GM23338 (cell line): ENCODE results near the gene CPLX3. TPM values are rescaled to one million over a fixed set of nuclear protein-coding genes. Genes with fewer than 3 reads are reported as not detected.

ENCODE experiments used
- ATAC-seq: fragments of 200-7000 bp; cut with Tn5 transposase; 3 replicates; pipeline ENCODE4 v1.9.1; 2020
- DNase-seq: peaks from one replicate; pipeline ENCODE4 v3.0.0-alpha.2; 2015; ENCODE audit warnings: low spot score
- H2AFZ ChIP-seq: fragments of 200-600 bp; sonication (generic); 2 replicates; pipeline ENCODE4 v1.8.0; 2016; ENCODE audit warnings: antibody characterized with exemption, mild to moderate bottlenecking, moderate library complexity
- H3F3A ChIP-seq: fragments of 200-600 bp; sonication (generic); replicated peaks from 2 replicates; pipeline ENCODE4 v1.8.0; 2017; ENCODE audit warnings: antibody characterized with exemption, mixed run types, low read depth
- H3K27ac ChIP-seq: fragments of 200-600 bp; sonication (generic); 2 replicates; pipeline ENCODE4 v1.6.1; 2016; ENCODE audit warnings: low read depth
- H3K27me3 ChIP-seq: fragments of 200-600 bp; sonication (generic); 2 replicates; pipeline ENCODE4 v1.8.0; 2016; ENCODE audit warnings: mild to moderate bottlenecking, mixed run types, moderate library complexity; ENCODE audit not compliant: insufficient read depth
- H3K36me3 ChIP-seq: fragments of 200-600 bp; sonication (generic); 2 replicates; pipeline ENCODE4 v1.8.0; 2016; ENCODE audit warnings: mild to moderate bottlenecking; ENCODE audit not compliant: insufficient read depth
- H3K4me1 ChIP-seq: fragments of 200-600 bp; sonication (generic); 2 replicates; pipeline ENCODE4 v1.8.0; 2016; ENCODE audit warnings: mild to moderate bottlenecking, moderate library complexity; ENCODE audit not compliant: insufficient read depth
- H3K4me2 ChIP-seq: fragments of 200-600 bp; sonication (generic); 2 replicates; pipeline ENCODE4 v1.7.1; 2017; ENCODE audit warnings: mixed run types
- H3K4me3 ChIP-seq: fragments of 200-600 bp; sonication (generic); 2 replicates; pipeline ENCODE4 v1.6.1; 2016; ENCODE audit warnings: mixed run types
- H3K79me2 ChIP-seq: fragments of 200-600 bp; sonication (generic); replicated peaks from 2 replicates; pipeline ENCODE4 v1.8.0; 2017; ENCODE audit warnings: mild to moderate bottlenecking; ENCODE audit not compliant: insufficient read depth
- H3K9me2 ChIP-seq: fragments of 200-600 bp; sonication (generic); 2 replicates; pipeline ENCODE4 v1.8.0; 2017; ENCODE audit not compliant: insufficient read depth
- H4K20me1 ChIP-seq: fragments of 200-600 bp; sonication (generic); replicated peaks from 2 replicates; pipeline ENCODE4 v1.8.0; 2017; ENCODE audit warnings: mild to moderate bottlenecking; ENCODE audit not compliant: insufficient read depth
- H3K27ac Mint-ChIP-seq: 2 replicates; pipeline ENCODE4 v1.8.0; 2020; ENCODE audit warnings: inconsistent platforms, mild to moderate bottlenecking, moderate library complexity, mixed read lengths
- H3K27me3 Mint-ChIP-seq: 3 replicates; pipeline ENCODE4 v1.8.0; 2022; ENCODE audit warnings: low read depth, mild to moderate bottlenecking, moderate library complexity, mixed read lengths, inconsistent platforms; ENCODE audit not compliant: insufficient read depth, poor library complexity
- H3K36me3 Mint-ChIP-seq: 3 replicates; pipeline ENCODE4 v1.8.0; 2021; ENCODE audit warnings: low read depth, mild to moderate bottlenecking, inconsistent platforms, moderate library complexity, mixed read lengths
- H3K4me1 Mint-ChIP-seq: 3 replicates; pipeline ENCODE4 v1.8.0; 2020; ENCODE audit warnings: mild to moderate bottlenecking, inconsistent platforms, mixed read lengths
- H3K4me3 Mint-ChIP-seq: 3 replicates; pipeline ENCODE4 v1.8.0; 2021; ENCODE audit warnings: moderate library complexity, mild to moderate bottlenecking, inconsistent platforms, mixed read lengths
- H3K9me3 Mint-ChIP-seq: 3 replicates; pipeline ENCODE4 v1.8.0; 2020; ENCODE audit warnings: moderate library complexity, mild to moderate bottlenecking, inconsistent platforms, mixed read lengths
- EZH2 ChIP-seq: fragments of 200-600 bp; sonication (generic); IDR thresholded peaks from one replicate; pipeline ENCODE4 v1.8.0; 2017; ENCODE audit warnings: antibody characterized with exemption, mild to moderate bottlenecking, low read depth; ENCODE audit not compliant: unreplicated experiment
- JUNB ChIP-seq: IDR thresholded peaks from one replicate; pipeline ENCODE4 v1.6.1; 2016; ENCODE audit warnings: antibody characterized with exemption; ENCODE audit not compliant: unreplicated experiment
- NANOG ChIP-seq: IDR thresholded peaks from 2 replicates; pipeline ENCODE4 v1.6.1; 2016; ENCODE audit warnings: antibody characterized with exemption, borderline replicate concordance
- POLR2AphosphoS5 ChIP-seq: IDR thresholded peaks from 2 replicates; pipeline ENCODE4 v1.6.1; 2016; ENCODE audit warnings: antibody characterized with exemption, low read depth
- STAT1 ChIP-seq: IDR thresholded peaks from one replicate; pipeline ENCODE4 v1.6.1; 2016; ENCODE audit warnings: antibody characterized with exemption; ENCODE audit not compliant: unreplicated experiment
- ZNF114 ChIP-seq: fragments of 250-450 bp; sonication (Bioruptor Pico); IDR thresholded peaks from 2 replicates; pipeline ENCODE4 v1.5.0; 2020; ENCODE audit warnings: mild to moderate bottlenecking, moderate library complexity
- ZNF331 ChIP-seq: fragments of 250-450 bp; sonication (Bioruptor Pico); IDR thresholded peaks from 2 replicates; pipeline ENCODE4 v1.5.0; 2020; ENCODE audit warnings: low read depth, mild to moderate bottlenecking, moderate library complexity
- polyA plus RNA-seq: library from polyadenylated mRNA; unstranded; fragments of >200 nt; fragmentation: Nextera tagmentation; extraction: Ambion mirVana; gene quantifications from 2 replicates; pipeline ENCODE4 v1.2.1, GENCODE V29; 2016
- total RNA-seq: library from RNA; depleted of rRNA; stranded (reverse); fragments of >200 nt; shearing (Covaris generic); gene quantifications from 2 replicates; pipeline ENCODE4 v1.2.3, GENCODE V29; 2014
- TF ChIP-seq, protein P1 (sequence below): fragments of 250-450 bp; sonication (Bioruptor Pico); IDR thresholded peaks from 2 replicates; pipeline ENCODE4 v1.5.0; 2020; ENCODE audit warnings: mild to moderate bottlenecking, moderate library complexity
- TF ChIP-seq, protein P2 (sequence below), 2 experiments: fragments of 200-600 bp in 1 of 2; sonication (generic) in 1 of 2; conservative IDR thresholded peaks; 2 replicates each; pipeline versions ENCODE4 v1.5.1 to v1.6.1; 2016 to 2017; ENCODE audit warnings: antibody characterized with exemption in 2 of 2, low read depth in 2 of 2, mild to moderate bottlenecking in 2 of 2, moderate library complexity in 1 of 2
- TF ChIP-seq, protein P3 (sequence below): IDR thresholded peaks from one replicate; pipeline ENCODE4 v1.6.1; 2018; ENCODE audit warnings: antibody characterized with exemption; ENCODE audit not compliant: unreplicated experiment
- TF ChIP-seq, protein P4 (sequence below): IDR thresholded peaks from 2 replicates; pipeline ENCODE4 v1.6.1; 2016; ENCODE audit warnings: antibody characterized with exemption

Gene CPLX3
- total and polyA plus RNA-seq, 2 experiments from 2014 or later, result 0.66 TPM; not detected in 1

DNA sequence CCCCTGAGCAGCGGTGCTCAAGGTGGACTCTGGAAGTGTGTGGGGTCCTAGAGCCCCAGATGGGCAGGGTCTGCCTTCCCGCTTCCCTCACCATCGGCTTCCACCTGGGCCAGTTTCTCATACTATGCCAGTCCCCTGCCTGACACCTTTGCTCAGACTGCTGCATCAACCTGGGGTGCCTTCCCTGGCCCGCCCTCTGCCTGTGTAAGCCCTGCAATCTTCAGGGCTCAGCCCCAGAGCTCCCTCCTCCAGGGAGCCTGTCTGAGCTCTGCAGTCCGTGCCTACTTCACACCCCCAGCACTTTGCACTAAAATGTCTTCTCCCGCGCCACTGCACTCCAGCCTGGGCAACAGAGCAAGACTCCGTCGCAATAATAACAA, 31.5 kb upstream of the CPLX3 start (continued):
- TF ChIP-seq, protein P1, sequence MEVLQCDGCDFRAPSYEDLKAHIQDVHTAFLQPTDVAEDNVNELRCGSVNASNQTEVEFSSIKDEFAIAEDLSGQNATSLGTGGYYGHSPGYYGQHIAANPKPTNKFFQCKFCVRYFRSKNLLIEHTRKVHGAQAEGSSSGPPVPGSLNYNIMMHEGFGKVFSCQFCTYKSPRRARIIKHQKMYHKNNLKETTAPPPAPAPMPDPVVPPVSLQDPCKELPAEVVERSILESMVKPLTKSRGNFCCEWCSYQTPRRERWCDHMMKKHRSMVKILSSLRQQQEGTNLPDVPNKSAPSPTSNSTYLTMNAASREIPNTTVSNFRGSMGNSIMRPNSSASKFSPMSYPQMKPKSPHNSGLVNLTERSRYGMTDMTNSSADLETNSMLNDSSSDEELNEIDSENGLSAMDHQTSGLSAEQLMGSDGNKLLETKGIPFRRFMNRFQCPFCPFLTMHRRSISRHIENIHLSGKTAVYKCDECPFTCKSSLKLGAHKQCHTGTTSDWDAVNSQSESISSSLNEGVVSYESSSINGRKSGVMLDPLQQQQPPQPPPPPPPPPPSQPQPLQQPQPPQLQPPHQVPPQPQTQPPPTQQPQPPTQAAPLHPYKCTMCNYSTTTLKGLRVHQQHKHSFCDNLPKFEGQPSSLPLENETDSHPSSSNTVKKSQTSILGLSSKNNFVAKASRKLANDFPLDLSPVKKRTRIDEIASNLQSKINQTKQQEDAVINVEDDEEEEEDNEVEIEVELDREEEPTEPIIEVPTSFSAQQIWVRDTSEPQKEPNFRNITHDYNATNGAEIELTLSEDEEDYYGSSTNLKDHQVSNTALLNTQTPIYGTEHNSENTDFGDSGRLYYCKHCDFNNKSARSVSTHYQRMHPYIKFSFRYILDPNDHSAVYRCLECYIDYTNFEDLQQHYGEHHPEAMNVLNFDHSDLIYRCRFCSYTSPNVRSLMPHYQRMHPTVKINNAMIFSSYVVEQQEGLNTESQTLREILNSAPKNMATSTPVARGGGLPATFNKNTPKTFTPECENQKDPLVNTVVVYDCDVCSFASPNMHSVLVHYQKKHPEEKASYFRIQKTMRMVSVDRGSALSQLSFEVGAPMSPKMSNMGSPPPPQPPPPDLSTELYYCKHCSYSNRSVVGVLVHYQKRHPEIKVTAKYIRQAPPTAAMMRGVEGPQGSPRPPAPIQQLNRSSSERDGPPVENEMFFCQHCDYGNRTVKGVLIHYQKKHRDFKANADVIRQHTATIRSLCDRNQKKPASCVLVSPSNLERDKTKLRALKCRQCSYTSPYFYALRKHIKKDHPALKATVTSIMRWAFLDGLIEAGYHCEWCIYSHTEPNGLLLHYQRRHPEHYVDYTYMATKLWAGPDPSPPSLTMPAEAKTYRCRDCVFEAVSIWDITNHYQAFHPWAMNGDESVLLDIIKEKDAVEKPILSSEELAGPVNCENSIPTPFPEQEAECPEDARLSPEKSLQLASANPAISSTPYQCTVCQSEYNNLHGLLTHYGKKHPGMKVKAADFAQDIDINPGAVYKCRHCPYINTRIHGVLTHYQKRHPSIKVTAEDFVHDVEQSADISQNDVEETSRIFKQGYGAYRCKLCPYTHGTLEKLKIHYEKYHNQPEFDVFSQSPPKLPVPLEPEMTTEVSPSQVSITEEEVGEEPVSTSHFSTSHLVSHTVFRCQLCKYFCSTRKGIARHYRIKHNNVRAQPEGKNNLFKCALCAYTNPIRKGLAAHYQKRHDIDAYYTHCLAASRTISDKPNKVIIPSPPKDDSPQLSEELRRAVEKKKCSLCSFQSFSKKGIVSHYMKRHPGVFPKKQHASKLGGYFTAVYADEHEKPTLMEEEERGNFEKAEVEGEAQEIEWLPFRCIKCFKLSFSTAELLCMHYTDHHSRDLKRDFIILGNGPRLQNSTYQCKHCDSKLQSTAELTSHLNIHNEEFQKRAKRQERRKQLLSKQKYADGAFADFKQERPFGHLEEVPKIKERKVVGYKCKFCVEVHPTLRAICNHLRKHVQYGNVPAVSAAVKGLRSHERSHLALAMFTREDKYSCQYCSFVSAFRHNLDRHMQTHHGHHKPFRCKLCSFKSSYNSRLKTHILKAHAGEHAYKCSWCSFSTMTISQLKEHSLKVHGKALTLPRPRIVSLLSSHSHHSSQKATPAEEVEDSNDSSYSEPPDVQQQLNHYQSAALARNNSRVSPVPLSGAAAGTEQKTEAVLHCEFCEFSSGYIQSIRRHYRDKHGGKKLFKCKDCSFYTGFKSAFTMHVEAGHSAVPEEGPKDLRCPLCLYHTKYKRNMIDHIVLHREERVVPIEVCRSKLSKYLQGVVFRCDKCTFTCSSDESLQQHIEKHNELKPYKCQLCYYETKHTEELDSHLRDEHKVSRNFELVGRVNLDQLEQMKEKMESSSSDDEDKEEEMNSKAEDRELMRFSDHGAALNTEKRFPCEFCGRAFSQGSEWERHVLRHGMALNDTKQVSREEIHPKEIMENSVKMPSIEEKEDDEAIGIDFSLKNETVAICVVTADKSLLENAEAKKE, result no peak
- TF ChIP-seq ZNF331 (CRISPR knock-in tag) (no peak), ZNF114 (CRISPR knock-in tag) (no peak), STAT1 (no peak), EZH2 (no peak)

DNA sequence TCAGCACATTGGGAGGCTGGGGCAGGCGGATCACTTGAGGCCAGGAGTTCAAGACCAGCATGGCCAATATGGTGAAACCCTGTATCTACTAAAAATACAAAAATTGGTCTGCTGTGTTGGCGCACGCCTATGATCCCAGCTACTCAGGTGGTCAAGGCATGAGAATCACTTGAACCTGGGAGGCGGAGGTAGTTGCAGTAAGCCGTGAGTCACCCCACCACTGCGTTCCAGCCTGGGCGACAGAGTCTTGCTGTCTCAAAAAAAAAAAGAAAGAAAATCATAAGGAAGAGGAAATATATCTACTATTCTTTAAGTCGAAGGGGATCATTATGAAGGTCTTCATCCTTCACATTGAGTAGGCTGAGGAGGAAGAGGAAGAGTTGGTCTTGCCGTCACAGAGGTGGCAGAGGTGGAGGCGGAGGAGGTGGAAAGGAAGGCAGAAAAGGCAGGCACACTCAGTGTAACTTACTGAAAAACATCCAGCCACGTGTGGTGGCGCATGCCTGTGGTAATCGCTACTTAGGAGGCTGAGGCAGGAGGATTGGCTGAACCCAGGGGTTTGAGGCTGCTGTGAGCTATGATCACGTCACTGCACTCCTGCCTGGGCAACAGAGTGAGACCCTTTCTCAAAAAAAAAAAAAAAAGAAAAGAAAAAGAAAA, 30.3 kb upstream of the CPLX3 start:
- Mint-ChIP-seq H3K4me3 (no peak overlapping the region), H3K9me3 (no peaks in the 10 kb centered on the region), H3K36me3 (0 out of 3 replicates have a peak, but pooled peaks cover 2% of the 10 kb centered on the region), H3K4me1 (peaks cover 14% of the 10 kb centered on the region), H3K27ac (no peak overlapping the region), H3K27me3 (peaks cover 10% of the 10 kb centered on the region)
- peaks cover 3% of the 10 kb centered on the region; the same call in 1 of the 2 replicates for H3K4me1 ChIP-seq
- H3K27me3 ChIP-seq, result no peaks in the 10 kb centered on the region
- H3K9me2 ChIP-seq, result no peaks in the 10 kb centered on the region
- peaks cover 19% of the 10 kb centered on the region for H4K20me1 ChIP-seq
- H3K27ac ChIP-seq, result no peak overlapping the region
- H3K36me3 ChIP-seq, result no peaks in the 10 kb centered on the region; the same call in 1 of the 2 replicates
- no peak for ATAC-seq
- peaks cover 6% of the 10 kb centered on the region; the same call in 1 of the 2 replicates for H3K79me2 ChIP-seq
- no peak overlapping the region for H3K4me3 ChIP-seq
- no peak overlapping the region for H3K4me2 ChIP-seq
- no peaks in the 10 kb centered on the region for H3F3A ChIP-seq
- DNase-seq, result no peak
- no peak overlapping the region for H2AFZ ChIP-seq
- TF ChIP-seq, protein P2, sequence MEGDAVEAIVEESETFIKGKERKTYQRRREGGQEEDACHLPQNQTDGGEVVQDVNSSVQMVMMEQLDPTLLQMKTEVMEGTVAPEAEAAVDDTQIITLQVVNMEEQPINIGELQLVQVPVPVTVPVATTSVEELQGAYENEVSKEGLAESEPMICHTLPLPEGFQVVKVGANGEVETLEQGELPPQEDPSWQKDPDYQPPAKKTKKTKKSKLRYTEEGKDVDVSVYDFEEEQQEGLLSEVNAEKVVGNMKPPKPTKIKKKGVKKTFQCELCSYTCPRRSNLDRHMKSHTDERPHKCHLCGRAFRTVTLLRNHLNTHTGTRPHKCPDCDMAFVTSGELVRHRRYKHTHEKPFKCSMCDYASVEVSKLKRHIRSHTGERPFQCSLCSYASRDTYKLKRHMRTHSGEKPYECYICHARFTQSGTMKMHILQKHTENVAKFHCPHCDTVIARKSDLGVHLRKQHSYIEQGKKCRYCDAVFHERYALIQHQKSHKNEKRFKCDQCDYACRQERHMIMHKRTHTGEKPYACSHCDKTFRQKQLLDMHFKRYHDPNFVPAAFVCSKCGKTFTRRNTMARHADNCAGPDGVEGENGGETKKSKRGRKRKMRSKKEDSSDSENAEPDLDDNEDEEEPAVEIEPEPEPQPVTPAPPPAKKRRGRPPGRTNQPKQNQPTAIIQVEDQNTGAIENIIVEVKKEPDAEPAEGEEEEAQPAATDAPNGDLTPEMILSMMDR (conservative IDR thresholded peaks at IDR 0.05; ENCODE audit: low read depth in 2 of 2), result no peak
- TF ChIP-seq JUNB (no peak), NANOG (no peak), POLR2AphosphoS5 (no peak)
- TF ChIP-seq, protein P3, sequence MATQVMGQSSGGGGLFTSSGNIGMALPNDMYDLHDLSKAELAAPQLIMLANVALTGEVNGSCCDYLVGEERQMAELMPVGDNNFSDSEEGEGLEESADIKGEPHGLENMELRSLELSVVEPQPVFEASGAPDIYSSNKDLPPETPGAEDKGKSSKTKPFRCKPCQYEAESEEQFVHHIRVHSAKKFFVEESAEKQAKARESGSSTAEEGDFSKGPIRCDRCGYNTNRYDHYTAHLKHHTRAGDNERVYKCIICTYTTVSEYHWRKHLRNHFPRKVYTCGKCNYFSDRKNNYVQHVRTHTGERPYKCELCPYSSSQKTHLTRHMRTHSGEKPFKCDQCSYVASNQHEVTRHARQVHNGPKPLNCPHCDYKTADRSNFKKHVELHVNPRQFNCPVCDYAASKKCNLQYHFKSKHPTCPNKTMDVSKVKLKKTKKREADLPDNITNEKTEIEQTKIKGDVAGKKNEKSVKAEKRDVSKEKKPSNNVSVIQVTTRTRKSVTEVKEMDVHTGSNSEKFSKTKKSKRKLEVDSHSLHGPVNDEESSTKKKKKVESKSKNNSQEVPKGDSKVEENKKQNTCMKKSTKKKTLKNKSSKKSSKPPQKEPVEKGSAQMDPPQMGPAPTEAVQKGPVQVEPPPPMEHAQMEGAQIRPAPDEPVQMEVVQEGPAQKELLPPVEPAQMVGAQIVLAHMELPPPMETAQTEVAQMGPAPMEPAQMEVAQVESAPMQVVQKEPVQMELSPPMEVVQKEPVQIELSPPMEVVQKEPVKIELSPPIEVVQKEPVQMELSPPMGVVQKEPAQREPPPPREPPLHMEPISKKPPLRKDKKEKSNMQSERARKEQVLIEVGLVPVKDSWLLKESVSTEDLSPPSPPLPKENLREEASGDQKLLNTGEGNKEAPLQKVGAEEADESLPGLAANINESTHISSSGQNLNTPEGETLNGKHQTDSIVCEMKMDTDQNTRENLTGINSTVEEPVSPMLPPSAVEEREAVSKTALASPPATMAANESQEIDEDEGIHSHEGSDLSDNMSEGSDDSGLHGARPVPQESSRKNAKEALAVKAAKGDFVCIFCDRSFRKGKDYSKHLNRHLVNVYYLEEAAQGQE, result no peak
- TF ChIP-seq, protein P4, sequence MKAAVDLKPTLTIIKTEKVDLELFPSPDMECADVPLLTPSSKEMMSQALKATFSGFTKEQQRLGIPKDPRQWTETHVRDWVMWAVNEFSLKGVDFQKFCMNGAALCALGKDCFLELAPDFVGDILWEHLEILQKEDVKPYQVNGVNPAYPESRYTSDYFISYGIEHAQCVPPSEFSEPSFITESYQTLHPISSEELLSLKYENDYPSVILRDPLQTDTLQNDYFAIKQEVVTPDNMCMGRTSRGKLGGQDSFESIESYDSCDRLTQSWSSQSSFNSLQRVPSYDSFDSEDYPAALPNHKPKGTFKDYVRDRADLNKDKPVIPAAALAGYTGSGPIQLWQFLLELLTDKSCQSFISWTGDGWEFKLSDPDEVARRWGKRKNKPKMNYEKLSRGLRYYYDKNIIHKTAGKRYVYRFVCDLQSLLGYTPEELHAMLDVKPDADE, result no peak
